ENCODE measurements around the gene SLC39A5.

DNA sequence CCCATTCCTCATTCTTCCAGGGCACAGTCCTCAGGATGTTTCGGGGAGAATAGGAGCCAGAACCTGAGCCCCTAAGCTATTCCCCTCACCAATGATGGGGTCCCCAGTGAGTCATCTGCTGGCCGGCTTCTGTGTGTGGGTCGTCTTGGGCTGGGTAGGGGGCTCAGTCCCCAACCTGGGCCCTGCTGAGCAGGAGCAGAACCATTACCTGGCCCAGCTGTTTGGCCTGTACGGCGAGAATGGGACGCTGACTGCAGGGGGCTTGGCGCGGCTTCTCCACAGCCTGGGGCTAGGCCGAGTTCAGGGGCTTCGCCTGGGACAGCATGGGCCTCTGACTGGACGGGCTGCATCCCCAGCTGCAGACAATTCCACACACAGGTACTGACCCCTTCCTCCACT lies 1.3 kb downstream of the SLC39A5 start:
- no peak for TF ChIP-seq CTCF (IDR thresholded peaks at IDR 0.05)
- TF ChIP-seq POLR2A (IDR thresholded peaks at IDR 0.05), result no peak
